HFFc6 (cell line): ENCODE results near the gene ANKRD1. TPM values are rescaled to one million over a fixed set of nuclear protein-coding genes. Genes with fewer than 3 reads are reported as not detected.

Source experiments
- DNase-seq: peaks from one replicate; pipeline ENCODE4 v3.0.0-alpha.2; 2018
- H3K27ac Mint-ChIP-seq: 2 replicates; pipeline ENCODE4 v1.8.0; 2020; ENCODE audit warnings: mild to moderate bottlenecking, mixed read lengths
- H3K27me3 Mint-ChIP-seq: 2 replicates; pipeline ENCODE4 v1.8.0; 2021; ENCODE audit warnings: mild to moderate bottlenecking, moderate library complexity, mixed read lengths; ENCODE audit not compliant: insufficient read depth
- H3K36me3 Mint-ChIP-seq: 2 replicates; pipeline ENCODE4 v1.8.0; 2021; ENCODE audit warnings: low read depth, mixed read lengths
- H3K4me1 Mint-ChIP-seq: 2 replicates; pipeline ENCODE4 v1.8.0; 2020; ENCODE audit warnings: low read depth, mixed read lengths
- H3K4me3 Mint-ChIP-seq: 2 replicates; pipeline ENCODE4 v1.8.0; 2020; ENCODE audit warnings: mild to moderate bottlenecking, moderate library complexity, mixed read lengths
- H3K9me3 Mint-ChIP-seq: 2 replicates; pipeline ENCODE4 v1.8.0; 2020; ENCODE audit warnings: mild to moderate bottlenecking, mixed read lengths
- total RNA-seq, 6 experiments: library from RNA; stranded (reverse); fragmentation: NEBNext Ultra II Directional; extraction: Animal tissue kit (Norgen Biotek cat#: 25700); gene quantifications; 2 replicates in 1 of 6; 3 replicates in 5 of 6; pipeline ENCODE4 v1.2.3, GENCODE V29; 2021
- TF ChIP-seq, protein P1 (sequence below): fragments of 200-600 bp; sonication (generic); IDR thresholded peaks from 2 replicates; pipeline ENCODE4 v1.5.0; 2021; ENCODE audit warnings: antibody characterized with exemption, mild to moderate bottlenecking

ANKRD1 gene
- total RNA-seq, 6 experiments from 2014 or later = 4.9 to 15.8 (median 5.9) TPM

GRCh38 chr10:90913774-90914420 lies 7.0 kb downstream of the ANKRD1 start:
- peaks cover 28% of the 10 kb centered on the region for H3K36me3 Mint-ChIP-seq
- no peak for DNase-seq
- no peak overlapping the region for H3K4me3 Mint-ChIP-seq
- H3K9me3 Mint-ChIP-seq = no peaks in the 10 kb centered on the region
- peaks cover 63% of the 10 kb centered on the region for H3K4me1 Mint-ChIP-seq
- H3K27ac Mint-ChIP-seq = no peak overlapping the region
- TF ChIP-seq, protein P1, sequence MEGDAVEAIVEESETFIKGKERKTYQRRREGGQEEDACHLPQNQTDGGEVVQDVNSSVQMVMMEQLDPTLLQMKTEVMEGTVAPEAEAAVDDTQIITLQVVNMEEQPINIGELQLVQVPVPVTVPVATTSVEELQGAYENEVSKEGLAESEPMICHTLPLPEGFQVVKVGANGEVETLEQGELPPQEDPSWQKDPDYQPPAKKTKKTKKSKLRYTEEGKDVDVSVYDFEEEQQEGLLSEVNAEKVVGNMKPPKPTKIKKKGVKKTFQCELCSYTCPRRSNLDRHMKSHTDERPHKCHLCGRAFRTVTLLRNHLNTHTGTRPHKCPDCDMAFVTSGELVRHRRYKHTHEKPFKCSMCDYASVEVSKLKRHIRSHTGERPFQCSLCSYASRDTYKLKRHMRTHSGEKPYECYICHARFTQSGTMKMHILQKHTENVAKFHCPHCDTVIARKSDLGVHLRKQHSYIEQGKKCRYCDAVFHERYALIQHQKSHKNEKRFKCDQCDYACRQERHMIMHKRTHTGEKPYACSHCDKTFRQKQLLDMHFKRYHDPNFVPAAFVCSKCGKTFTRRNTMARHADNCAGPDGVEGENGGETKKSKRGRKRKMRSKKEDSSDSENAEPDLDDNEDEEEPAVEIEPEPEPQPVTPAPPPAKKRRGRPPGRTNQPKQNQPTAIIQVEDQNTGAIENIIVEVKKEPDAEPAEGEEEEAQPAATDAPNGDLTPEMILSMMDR = no peak
- H3K27me3 Mint-ChIP-seq = no peaks in the 10 kb centered on the region; the same call in 1 of the 2 replicates

- Mint-ChIP-seq H3K36me3 (peaks cover 28% of the 10 kb centered on the region), H3K4me3 (no peak overlapping the region), H3K9me3 (no peaks in the 10 kb centered on the region), H3K27me3 (no peaks in the 10 kb centered on the region; the same call in 1 of the 2 replicates), H3K27ac (no peak overlapping the region; the same call in 1 of the 2 replicates), H3K4me1 (peaks cover 53% of the 10 kb centered on the region)
- TF ChIP-seq, protein P1 = no peak
- DNase-seq = no peak
These were observed 7.9 kb downstream of the ANKRD1 start for GRCh38 chr10:90912854-90913479.

DNA sequence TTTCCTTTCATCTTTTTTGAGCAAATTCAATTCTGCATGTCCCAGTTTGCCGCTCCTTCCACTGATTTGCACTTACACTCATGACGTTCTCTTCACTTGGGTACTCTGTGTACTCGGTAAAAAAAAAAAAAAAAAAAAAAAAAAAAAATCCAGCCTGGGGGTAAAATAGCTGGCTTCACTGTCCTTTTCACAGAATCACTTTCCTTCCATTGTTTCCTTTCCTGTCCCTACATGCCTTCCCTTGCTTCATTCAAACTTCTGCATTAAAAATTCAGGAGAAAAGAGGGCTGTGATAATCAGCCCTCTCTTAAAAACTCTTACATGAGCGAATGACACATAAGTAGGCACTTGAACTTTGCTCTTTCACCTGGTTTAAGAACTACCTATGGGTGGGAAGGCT lies 8.7 kb downstream of the ANKRD1 start:
- H3K27me3 Mint-ChIP-seq = no peaks in the 10 kb centered on the region; the same call in 1 of the 2 replicates
- H3K36me3 Mint-ChIP-seq = peaks cover 23% of the 10 kb centered on the region
- H3K4me1 Mint-ChIP-seq = peaks cover 46% of the 10 kb centered on the region
- H3K9me3 Mint-ChIP-seq = no peaks in the 10 kb centered on the region
- TF ChIP-seq, protein P1 = no peak
- H3K4me3 Mint-ChIP-seq = no peak overlapping the region
- no peak for DNase-seq
- no peak overlapping the region for H3K27ac Mint-ChIP-seq

GRCh38 chr10:90911133-90912051 lies 9.5 kb downstream of the ANKRD1 start:
- Mint-ChIP-seq H3K36me3 (peaks cover 24% of the 10 kb centered on the region), H3K4me1 (peaks cover 42% of the 10 kb centered on the region), H3K4me3 (no peak overlapping the region), H3K9me3 (no peaks in the 10 kb centered on the region), H3K27ac (peak overlapping the region; percentile 67), H3K27me3 (no peaks in the 10 kb centered on the region; the same call in 1 of the 2 replicates)
- TF ChIP-seq, protein P1 = peak; percentile 97
- DNase-seq = peak; percentile 72

GRCh38 chr10:90906596-90906995 lies 14.3 kb downstream of the ANKRD1 start:
- peaks cover 16% of the 10 kb centered on the region for H3K4me1 Mint-ChIP-seq
- TF ChIP-seq, protein P1 = no peak
- no peaks in the 10 kb centered on the region for H3K9me3 Mint-ChIP-seq
- H3K36me3 Mint-ChIP-seq = peaks cover 14% of the 10 kb centered on the region; the same call in 1 of the 2 replicates
- H3K27me3 Mint-ChIP-seq = no peaks in the 10 kb centered on the region
- no peak overlapping the region for H3K27ac Mint-ChIP-seq
- DNase-seq = no peak
- no peak overlapping the region for H3K4me3 Mint-ChIP-seq
